Putamen (tissue), 1 donor: ENCODE measurements around the gene SCMH1.
"Not testable (repeated sequence)": the region's sequence is repeated elsewhere in the genome, so short reads cannot be mapped to it uniquely, and the experiment has no call there.

Experiments used
- DNase-seq: peaks from one replicate; pipeline ENCODE4 v3.0.0-alpha.2; 2016; ENCODE audit warnings: low spot score

The SCMH1 gene

DNA sequence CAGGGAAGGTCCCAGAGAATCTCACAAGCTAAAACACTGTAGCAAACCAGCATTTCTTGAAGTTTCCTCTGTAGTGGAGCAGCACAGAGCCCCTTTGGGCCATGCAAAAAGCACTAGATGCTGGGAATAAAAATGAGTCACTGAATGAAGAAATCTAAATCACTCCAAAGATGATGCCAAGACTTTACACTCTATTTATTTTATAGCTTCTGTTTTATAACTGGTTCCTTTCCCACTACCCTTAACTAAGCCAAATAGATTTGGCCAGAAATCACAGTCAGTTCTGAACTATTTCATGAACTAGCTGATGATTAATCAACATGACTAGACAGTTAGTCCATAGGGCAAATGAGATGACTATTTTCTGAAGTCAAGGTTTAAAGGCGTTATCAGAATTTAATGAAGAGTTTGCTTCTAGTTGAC is 89.5 kb downstream of the SCMH1 start:
- no peak for DNase-seq

DNA sequence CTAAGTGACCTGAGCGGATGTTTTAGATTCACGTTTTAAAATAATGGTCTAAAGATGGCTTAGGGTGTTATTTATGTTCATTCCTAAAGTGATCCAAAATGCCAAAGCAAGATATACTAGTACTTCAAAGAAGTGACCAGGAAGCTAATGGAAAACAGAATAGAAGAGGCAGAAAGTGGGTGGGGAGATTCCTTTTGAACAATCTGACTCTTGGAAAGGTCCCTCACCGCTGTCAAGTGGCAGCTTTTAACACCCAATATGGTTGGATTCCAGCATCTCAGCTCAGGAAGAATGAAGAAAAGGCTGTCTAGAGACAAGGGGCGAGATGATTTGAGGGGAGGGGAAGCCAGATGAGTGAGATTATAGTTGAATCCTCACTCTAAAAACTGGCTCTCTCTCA is 90.3 kb downstream of the SCMH1 start:
- no peak for DNase-seq

DNA sequence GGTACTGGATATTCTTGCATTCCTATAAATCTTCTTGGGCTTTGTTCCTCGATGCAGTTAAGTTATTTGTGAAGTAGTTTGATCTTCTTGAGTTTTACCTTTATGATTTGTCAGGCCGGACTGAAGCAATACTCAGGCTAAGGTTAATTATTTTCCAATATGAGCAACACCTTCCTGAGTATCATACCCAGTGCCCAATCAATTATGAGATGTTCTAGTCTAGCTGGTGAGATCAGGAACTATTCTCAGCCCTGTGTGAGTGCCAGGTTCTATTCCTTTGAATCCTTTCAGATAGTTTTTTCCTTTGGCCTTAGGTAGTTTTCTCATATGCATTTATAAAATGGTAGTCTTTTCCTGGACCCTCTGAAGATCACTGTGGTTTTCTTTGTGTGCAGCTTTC is 92.5 kb downstream of the SCMH1 start:
- DNase-seq: no peak

DNA sequence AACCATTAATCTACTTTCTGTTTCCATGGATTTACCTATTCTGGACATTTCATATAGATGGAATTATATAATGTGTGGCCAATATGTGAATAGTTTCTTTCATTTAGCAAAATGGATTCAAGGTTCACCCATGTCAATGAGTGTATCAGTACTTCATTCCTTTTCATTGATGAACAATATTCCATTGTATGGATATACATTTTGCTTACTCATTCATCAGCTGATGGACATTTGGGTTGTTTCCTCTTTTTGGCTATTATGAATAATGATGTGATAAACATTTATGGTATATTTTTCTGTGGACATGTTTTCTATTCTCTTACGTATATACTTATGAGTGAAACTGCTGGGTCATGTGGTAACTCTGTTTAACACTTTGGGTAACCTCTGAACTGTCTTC is 97.8 kb downstream of the SCMH1 start:
- no peak for DNase-seq

DNA sequence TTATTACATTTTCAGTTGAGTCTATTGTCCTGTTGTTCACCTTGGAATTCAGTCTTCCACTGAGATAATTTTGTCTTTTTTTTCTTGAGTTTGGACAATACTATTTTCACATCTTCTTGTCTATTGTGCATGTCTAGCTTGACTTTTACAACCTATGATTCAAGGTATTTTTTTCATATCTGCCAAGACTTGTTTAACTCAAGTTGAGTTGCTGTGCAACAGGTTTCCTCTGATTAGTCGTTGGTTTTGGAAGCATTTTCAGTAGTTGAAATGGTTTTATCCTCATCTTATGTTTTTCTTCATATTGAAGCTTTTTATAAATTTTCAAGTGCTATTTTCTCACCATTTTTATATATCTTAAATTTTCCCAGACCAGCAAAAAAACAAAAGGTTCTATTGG is 103.6 kb downstream of the SCMH1 start:
- DNase-seq: no peak

DNA sequence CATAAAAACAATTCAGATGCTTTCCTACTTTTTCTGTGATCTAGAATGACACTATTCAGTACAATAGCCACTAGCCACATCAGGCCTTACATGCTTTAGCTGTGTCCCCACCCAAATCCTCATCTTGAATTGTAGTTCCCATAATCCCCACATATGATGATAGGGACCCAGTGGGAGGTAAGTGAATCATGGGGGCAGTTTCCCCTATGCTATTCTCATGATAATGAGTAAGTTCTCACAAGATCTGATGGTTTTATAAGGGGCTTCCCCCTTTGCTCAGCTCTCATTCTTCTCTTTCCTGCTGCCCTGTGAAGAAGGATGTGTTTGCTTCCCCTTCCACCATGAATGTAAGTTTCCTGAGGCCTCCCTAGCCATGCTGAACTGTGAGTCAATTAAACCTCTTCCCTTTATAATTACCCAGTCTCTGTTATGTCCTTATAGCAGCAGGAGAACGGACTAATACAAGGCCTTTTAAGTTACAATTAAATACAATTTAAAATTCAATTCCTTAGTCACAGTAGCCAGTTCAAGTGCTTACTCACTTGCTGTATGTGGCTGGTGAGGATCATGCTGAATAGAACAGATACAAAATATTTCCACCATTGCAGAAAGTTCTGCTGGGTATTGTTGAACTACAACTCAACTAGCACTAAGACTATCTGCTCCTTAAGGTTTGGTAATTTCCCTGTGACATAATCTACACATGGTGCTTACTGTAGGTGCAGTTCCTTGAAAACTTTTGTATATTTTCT is 106.7 kb downstream of the SCMH1 start:
- no peak for DNase-seq

DNA sequence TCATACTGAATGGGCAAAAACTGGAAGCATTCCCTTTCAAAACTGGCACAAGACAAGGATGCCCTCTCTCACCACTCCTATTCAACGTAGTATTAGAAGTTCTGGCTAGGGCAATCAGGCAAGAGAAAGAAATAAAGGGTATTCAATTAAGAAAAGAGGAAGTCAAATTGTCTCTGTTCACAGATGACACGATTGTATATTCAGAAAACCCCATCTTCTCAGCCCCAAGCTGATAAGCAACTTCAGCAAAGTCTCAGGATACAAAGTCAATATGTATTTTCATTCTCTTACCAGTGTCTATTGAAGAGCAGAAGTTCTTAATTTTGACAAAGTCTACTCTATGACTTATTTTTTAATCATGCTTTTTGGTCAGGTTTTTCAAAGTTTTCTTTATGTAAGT is 107.8 kb downstream of the SCMH1 start:
- not testable (repeated sequence) for DNase-seq

DNA sequence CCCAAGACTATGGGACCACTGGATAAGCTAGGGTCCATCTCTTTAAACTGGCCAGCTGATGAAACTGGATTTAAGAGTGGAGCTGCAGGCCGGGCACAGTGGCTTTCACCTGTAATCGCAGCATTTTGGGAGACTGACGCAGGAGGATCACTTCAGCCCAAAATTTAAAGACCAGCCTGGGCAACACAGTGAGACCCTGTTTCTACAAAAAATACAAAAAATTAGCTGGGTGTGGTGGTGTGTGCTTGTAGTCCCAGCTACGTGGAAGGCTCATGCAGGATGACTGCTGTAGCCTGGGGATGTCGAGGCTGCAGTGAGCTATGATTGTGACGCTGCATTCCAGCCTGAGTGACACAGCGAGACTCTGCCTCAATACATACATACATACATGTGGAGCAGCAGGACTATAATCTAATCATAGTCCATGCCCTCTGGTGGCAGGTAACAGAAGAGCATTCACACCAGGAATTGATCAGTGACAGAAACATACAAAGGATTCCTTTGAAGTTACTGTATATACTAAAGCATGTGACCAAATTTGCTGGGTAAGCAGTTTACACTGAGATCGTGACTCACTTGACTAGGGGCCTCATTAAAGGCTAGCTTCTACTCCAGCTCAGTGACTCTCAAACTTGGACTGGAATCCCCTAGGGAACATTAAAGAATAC is 119.1 kb downstream of the SCMH1 start:
- DNase-seq: no peak

DNA sequence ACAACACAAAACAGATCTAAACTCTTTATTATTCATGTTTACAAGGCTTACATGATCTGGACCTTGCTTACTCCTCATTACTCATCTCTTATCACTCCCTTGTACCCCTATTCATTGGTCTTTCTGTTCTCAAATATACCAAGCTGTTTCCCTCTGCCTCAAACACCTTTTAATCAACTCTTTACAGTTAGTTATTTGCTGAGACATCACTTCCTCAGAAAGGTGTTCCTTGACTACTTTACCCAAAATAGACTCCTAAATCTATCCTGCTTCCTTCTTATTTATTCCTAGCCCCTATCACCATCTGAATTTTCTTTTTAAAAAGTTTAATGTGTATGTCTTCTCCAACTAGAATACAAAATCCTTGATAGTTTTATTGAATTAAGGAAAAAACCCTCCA is 120.0 kb downstream of the SCMH1 start:
- no peak for DNase-seq

DNA sequence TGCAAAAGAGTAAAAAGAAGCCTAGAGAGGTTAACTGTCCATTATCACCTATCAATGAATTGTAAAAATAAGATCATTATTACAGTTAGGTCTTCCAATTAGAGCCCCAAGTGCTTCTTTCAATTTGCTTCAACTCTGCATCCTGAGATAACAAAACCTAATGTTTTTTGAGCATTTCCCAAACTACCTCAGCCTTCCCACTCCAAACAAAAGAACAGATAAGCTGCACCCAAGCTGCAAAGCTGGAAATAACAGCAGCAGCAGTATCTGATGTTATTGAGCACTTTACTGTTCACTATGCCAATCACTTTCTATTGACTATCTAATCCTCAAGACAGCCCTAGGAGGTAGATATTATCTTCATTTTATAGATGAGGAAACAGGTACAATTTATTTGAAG is 123.5 kb downstream of the SCMH1 start:
- no peak for DNase-seq

DNA sequence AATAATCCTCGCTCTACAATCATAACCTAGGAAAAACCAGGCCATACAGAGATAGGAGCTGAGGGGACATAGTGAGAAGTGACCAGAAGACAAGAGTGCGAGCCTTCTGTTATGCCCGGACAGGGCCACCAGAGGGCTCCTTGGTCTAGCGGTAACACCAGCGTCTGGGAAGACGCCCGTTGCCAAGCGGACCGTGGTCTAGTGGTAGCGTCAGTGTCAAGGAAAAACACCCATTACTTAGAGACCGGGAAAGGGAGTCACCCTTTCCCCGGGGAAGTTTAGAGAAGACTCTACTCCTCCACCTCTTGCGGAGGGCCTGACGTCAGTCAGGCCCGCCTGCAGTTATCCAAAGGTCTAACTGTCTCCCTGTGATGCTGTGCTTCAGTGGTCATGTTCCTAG is 124.9 kb downstream of the SCMH1 start:
- not testable (repeated sequence) for DNase-seq

DNA sequence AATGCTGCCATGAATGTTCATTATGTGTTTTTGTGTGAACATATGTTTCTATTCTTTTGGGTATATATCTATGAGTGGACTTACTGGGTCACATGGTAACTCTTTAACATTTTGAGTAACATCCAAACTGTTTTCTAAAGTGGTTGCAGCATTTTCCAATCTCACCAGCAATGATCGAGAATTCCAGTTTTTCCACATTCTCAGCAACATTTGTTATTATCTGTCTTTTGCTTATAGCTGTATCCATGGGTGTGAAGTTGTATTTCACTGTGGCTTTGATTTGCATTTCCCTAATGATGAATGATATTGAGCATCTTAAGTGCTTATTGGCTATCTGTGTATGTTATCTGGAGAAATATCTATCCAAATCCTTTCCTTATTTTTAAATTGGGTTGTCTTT is 131.4 kb downstream of the SCMH1 start:
- no peak for DNase-seq

DNA sequence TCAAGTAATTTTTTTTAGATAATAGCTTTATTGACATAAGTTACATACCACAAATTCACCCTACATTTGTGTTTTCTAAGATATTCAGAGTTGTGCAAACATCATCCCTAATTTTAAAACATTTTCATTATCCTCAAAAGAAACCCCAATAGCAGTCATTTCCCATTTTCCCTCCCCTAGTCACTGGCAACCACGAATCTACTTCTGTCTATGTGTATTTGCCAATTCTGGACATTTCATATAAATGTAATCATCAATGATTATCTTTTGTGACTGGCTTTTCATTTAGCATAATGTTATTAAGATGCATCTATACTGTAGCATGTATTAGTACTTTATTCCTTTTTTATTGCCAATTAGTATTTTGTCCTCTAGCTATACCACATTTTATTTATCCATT is 131.8 kb downstream of the SCMH1 start:
- DNase-seq: no peak

DNA sequence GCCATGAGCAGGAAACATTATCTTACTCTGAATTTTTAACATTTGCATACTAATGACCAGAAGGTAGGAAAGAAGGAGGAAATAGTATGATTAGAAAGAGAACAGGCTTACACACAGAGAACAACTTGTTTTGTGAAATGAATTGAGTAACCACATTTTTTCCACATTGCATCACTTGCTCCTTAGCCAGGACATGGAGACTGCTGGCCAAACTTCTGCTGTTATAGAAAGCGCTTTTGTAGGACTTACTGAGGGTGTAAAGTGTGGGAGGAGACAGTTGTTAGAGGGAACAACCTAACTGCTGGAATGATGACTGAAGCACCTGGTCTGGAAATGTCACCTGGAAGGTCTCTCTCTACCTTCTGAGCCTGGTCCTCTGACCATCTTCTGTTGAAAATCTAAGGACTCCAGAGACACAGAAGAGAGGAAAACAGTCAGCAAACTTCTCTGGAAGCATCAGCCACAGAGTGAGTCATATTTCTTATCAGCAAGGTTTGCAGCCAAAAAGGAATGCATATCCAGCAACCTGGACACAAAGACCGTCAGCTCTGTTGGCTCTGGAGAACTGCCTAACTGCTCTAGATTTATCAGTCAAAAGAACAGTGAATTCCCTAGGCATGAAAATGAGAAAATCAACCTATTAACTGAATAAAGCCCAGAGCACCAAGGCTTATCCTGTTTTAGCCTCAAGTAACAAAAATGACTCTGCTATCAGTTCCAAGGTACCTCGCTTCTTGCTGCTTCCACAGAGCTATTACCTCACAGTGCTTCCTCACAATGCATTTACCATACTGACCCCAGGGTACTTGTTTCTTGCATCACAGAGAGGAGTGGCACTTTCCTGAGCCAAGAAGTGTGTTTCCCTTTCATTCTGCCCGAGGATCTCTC is 132.6 kb downstream of the SCMH1 start:
- peak; percentile 5 for DNase-seq

DNA sequence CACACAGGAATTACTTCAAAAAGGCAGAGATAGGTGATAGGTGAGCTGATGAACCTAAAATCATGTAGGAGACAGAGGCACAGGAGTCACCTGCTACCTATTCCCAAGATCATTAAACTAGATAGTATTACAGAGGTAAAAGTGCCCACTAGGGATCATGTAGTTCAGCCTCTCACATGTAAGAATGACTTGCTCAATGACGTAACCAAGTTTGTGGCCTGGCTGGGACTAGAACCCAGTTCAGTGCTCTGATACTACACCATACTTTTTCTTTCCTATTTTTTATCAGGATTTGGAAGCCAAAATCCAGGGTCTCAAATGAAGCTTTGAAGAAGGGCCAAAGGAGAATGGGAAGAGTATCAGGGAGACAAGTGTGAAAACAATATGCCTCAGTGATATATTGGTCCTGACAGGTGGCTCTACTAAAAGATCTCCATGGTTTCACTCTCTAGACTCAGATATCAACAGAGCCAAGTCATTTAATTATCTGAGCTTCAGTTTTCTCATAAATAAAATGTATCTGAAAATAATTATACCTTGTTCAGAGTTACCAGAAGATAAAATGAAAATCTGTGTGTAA is 133.3 kb downstream of the SCMH1 start:
- no peak for DNase-seq

DNA sequence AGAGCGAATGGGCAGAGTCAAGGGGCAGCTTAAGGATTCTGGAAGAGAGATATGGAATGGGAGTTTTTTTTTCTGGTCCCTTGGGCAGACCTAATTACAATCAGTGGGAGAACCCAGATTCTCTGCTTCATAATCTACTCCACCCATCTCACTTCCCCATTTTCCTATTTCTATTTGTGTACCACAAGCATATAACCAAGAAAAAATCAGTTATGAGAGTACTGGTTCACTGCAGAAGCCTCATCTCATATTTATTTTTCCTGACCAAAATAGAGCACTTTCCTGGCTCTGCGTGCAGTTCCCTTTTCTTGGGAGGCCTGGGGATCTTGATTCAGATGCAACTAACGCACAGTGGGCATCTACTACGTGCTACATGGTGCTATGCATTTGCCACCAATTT is 138.3 kb downstream of the SCMH1 start:
- no peak for DNase-seq

DNA sequence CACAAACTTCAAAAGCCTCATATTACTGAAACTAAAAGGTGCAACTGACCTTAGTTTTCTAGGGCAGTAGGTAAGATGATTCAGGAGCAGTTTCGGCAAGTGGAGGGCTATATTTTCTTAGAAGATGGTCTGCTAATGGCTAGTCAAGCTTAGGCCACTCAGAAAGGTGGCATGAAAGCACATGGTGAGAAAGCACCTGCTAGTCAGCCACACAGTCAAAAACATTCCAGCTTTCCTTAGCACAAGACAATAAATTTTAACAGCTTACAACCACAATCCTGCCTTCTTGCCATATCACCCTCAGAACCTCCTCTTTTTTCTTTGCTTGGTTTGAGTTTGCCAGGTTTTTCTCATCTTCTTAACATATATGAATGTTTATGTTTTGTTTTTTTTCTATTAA is 139.5 kb downstream of the SCMH1 start:
- DNase-seq: no peak

DNA sequence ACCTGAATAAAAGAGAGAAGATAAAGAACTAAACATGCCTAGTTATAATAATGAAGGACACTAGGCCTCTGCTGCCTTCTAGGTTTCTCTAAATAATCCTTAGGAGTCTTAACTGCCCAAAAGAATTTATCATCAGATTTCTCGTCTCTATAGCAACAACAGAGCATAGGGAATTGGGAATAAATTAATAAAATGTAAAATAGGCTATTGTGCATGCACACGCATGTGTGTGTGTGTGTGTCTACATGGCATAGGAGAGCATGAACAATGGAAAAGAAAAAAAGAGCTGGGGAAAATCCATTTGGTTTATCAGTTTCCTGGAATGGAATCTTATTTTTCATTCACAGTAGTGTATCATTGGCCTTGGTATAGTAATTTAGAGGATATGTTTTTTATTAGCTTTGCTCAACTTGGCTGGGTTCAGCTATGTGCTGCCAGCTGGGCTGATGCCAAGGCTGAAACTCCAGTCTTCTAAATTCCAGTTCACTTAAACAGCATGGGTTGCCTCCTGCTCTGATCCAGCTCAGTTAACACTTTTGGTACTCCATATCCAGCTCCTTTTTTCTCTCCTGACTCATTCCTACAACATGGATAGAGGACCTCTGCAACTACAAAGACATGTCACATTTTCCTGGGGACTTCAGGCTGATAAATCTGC is 140.0 kb downstream of the SCMH1 start:
- DNase-seq: peak; percentile 14

DNA sequence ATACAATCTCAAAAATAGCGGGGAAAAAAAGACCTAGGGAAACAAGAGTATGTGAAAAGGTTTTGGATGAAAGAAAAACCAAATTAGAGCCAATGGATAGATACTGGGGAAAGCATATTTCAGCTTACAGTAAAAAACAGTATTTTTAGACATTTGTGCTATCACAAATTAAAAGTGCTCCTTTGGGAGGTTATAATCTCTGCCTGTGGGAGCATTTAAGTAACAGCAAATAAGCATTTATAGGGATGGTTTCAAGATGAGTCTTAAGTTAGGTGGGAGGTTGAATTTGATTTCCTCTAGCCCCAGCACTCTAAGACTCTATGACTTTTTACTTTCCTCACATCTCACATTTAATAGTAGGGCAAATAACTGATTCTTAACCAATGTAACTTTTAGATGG is 141.0 kb downstream of the SCMH1 start:
- no peak for DNase-seq

DNA sequence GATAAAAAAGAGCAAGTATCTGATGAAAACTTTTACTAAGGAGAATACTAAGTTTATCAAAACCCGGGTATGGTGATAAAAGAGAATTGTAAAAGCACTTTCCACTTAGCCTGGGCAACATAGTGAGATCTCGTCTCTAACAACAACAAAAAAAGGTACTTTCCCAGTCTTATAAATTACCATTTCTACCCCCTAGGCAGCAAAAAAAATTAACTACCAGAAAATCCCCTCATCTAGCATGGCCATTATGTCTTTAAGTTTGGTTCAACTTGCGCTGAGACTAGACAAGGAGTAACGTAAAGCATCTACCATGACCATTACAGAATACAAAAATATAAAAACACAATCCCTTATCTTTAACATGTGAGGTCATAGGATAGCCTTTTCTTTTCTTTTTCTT is 141.9 kb downstream of the SCMH1 start:
- DNase-seq: no peak

DNA sequence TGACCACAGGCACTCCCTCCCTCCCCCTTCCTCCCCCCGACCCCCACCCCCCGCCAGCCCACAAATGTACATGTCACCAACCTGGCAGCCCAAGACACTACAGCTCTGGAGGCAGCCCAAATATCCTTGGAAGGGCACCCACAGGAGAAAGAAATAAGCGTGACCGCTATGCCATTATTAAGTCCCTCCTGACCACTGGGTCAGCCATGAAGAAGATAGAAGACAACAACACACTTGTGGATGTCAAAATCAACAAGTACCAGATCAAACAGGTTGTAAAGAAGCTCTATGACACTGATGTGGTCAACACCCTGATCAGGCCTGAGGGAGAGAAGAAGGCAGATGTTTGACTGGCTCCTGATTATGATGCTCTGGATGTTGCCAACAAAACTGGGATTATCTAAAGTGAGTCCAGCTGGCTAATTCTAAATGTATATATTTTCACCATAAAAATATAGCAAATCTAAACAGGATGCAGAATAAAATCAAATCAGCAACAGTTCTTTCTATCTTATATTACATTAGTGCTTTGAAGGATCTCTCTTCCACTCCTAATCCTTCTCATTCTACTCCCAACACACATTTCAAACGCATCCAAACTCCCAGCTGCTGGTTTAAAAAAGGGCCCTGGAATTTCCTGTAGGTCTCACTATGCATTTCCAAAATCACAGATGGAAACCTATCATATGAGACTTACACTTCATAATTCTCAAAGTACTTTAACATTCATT is 143.2 kb downstream of the SCMH1 start:
- DNase-seq: no peak
